ENCODE data around the gene FNBP1L. TPM values are rescaled to one million over a fixed set of nuclear protein-coding genes. Genes with fewer than 3 reads are reported as not detected.

The FNBP1L gene
- total and polyA plus RNA-seq, 9 of the 15 experiments (the other 6 are each of a cell fraction or from before 2014, with no cell fraction given), result 1.4 to 6.9 (median 5.9) TPM

DNA sequence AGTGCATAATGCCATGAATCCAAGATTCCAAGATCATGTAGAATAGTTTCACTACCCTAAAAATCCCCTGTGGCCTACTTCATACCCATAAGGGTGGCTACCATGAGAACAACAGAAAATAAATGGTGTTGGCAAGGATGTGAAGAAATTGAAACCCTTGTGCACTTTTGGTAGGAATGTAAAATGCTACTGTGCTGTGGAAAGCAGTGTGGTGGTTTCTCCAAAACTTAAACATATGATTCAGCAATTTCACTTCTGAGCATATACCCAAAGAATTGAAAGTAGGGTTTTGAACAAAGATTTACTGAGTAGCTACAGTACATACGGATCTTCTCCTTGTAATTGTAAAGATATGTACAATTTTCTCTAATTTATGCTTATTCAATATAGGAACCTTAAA is 16.0 kb downstream of the FNBP1L start:
- intact Hi-C loops (cut with micrococcal nuclease) (no loop called here), in situ Hi-C loops (cut with MboI) (no loop called here)
- TF ChIP-seq NFE2 (IDR thresholded peaks at IDR 0.05; ENCODE audit: low read depth), result peak; percentile 75
- peak; percentile 90 for TF ChIP-seq C11orf30 (IDR thresholded peaks at IDR 0.05; ENCODE audit: low read depth)
- TF ChIP-seq ZNF316 (IDR thresholded peaks at IDR 0.05), result peak; percentile 94
- peak; percentile 71 for TF ChIP-seq MAFK (IDR thresholded peaks at IDR 0.05; ENCODE audit: low read length)
- no peak for TF ChIP-seq ZC3H4 (CRISPR knock-in tag; IDR thresholded peaks at IDR 0.05; ENCODE audit: borderline replicate concordance)
- TF ChIP-seq FOXK2 (conservative IDR thresholded peaks at IDR 0.05 in 1 of 2, IDR thresholded peaks at IDR 0.05 in 1 of 2; ENCODE audit: low read depth in 2 of 2), result no peak
- TF ChIP-seq MAFG (tag; conservative IDR thresholded peaks at IDR 0.05), result peak; percentile 85
- TF ChIP-seq MAFF (IDR thresholded peaks at IDR 0.05; ENCODE audit: low read length), result peak; percentile 66
- Histone ChIP-seq H3K36me3 (ENCODE audit: control insufficient read depth, insufficient read depth, low read length) (no peaks in the 10 kb centered on the region), H3K27me3 (ENCODE audit: control insufficient read depth in 2 of 2, insufficient read depth in 2 of 2, low read length in 2 of 2) (no peaks in the 10 kb centered on the region), H3K9me3 (replicated peaks; ENCODE audit: control insufficient read depth, insufficient read depth, low read depth, low read length) (no peaks in the 10 kb centered on the region), H2AFZ (ENCODE audit: low read depth, low read length) (no peak overlapping the region), H3K4me2 (ENCODE audit: insufficient read depth, low read length) (no peak overlapping the region), H3K79me2 (ENCODE audit: control insufficient read depth, insufficient read depth, low read length) (no peaks in the 10 kb centered on the region; the same call in 2 of the 3 replicates), H3K4me3 (no peak overlapping the region), H3K4me1 (replicated peaks in 1 of 2; ENCODE audit: control insufficient read depth in 2 of 2, insufficient read depth in 2 of 2, low read length in 2 of 2) (peaks cover 0 to 3% of the 10 kb centered on the region in 2 experiments; a peak in 2 of 5 replicates), H3K9ac (ENCODE audit: insufficient read depth in 1 of 2, low read depth in 2 of 2, low read length in 2 of 2) (no peak overlapping the region), H3K27ac (ENCODE audit: extremely low read depth, low read depth, low read length) (no peak overlapping the region), H3K9me1 (ENCODE audit: control insufficient read depth, insufficient read depth, low read length) (no peaks in the 10 kb centered on the region), H4K20me1 (replicated peaks; ENCODE audit: control insufficient read depth, insufficient read depth, low read length) (no peaks in the 10 kb centered on the region)
- 4% methylated on average over 1 of the region's 1 CpG for WGBS (ENCODE audit: insufficient coverage, low coverage, missing lambda C conversion rate)
- ChIA-PET POLR2A (no interaction called here), CTCF (ENCODE audit: low intra/inter-chr PET ratio) (no interaction called here)
- no peak for DNase-seq (ENCODE audit: extremely low read depth in 1 of 4, low spot score in 3 of 4)
- no peak for ATAC-seq
- peak; percentile 37 for FAIRE-seq
- no TSS peak for BruUV-seq (replicated peaks)
